ENCODE results near the gene FAM20A.

The FAM20A gene

GRCh38 chr17:68608515-68609130 lies 7.5 kb upstream of the FAM20A start:
- no peak for DNase-seq

GRCh38 chr17:68606451-68607307 lies 5.5 kb upstream of the FAM20A start:
- no peak for DNase-seq

GRCh38 chr17:68605914-68606313 lies 4.7 kb upstream of the FAM20A start:
- no peak for DNase-seq

- DNase-seq: no peak
Measured at GRCh38 chr17:68603656-68604055, 2.5 kb upstream of the FAM20A start.

GRCh38 chr17:68603027-68603426 lies 1.9 kb upstream of the FAM20A start:
- DNase-seq: no peak

GRCh38 chr17:68602289-68602688 lies 1.1 kb upstream of the FAM20A start:
- no peak for DNase-seq

GRCh38 chr17:68601565-68602288 lies 560 bp upstream of the FAM20A start:
- no peak for DNase-seq

GRCh38 chr17:68600067-68600930 lies 868 bp downstream of the FAM20A start:
- DNase-seq: no peak

GRCh38 chr17:68599552-68600066 lies 1.6 kb downstream of the FAM20A start:
- no peak for DNase-seq

GRCh38 chr17:68599091-68599490 lies 2.1 kb downstream of the FAM20A start:
- DNase-seq: no peak

- DNase-seq: no peak
Measured at GRCh38 chr17:68598545-68598961, 2.6 kb downstream of the FAM20A start.

- DNase-seq: no peak
Measured at GRCh38 chr17:68598074-68598473, 3.1 kb downstream of the FAM20A start.

- no peak for DNase-seq
Measured at GRCh38 chr17:68596411-68596945, 4.7 kb downstream of the FAM20A start.

- DNase-seq: no peak
Measured at GRCh38 chr17:68595986-68596385, 5.2 kb downstream of the FAM20A start.

GRCh38 chr17:68595496-68595895 lies 5.7 kb downstream of the FAM20A start:
- DNase-seq: no peak

GRCh38 chr17:68594552-68594951 lies 6.6 kb downstream of the FAM20A start:
- no peak for DNase-seq

- no peak for DNase-seq
Measured at GRCh38 chr17:68592682-68593641, 8.2 kb downstream of the FAM20A start.

GRCh38 chr17:68592009-68592408 lies 9.2 kb downstream of the FAM20A start:
- no peak for DNase-seq

- no peak for DNase-seq
Measured at GRCh38 chr17:68591583-68591982, 9.6 kb downstream of the FAM20A start.

- DNase-seq: no peak
Measured at GRCh38 chr17:68589086-68589485, 12.1 kb downstream of the FAM20A start.

GRCh38 chr17:68588362-68588761 lies 12.8 kb downstream of the FAM20A start:
- DNase-seq: no peak

All from AML-193 (cell line).